Nephron progenitor cell (in vitro differentiated cells): ENCODE results near the gene C12orf43.

Source experiments
- DNase-seq: peaks from one replicate; pipeline ENCODE4 v3.0.0; 2021
- H3K27ac Mint-ChIP-seq: 2 replicates; pipeline ENCODE4 v1.8.0; 2021; ENCODE audit warnings: mild to moderate bottlenecking, moderate library complexity, mixed read lengths
- H3K27me3 Mint-ChIP-seq: 2 replicates; pipeline ENCODE4 v1.8.0; 2021; ENCODE audit warnings: mild to moderate bottlenecking, low read depth, mixed read lengths; ENCODE audit not compliant: poor library complexity
- H3K36me3 Mint-ChIP-seq: 2 replicates; pipeline ENCODE4 v1.8.0; 2021; ENCODE audit warnings: low read depth, mixed read lengths
- H3K4me1 Mint-ChIP-seq: 2 replicates; pipeline ENCODE4 v1.8.0; 2021; ENCODE audit warnings: mixed read lengths
- H3K4me3 Mint-ChIP-seq: 2 replicates; pipeline ENCODE4 v1.8.0; 2021; ENCODE audit warnings: mild to moderate bottlenecking, moderate library complexity, mixed read lengths
- H3K9me3 Mint-ChIP-seq: 2 replicates; pipeline ENCODE4 v1.8.0; 2021; ENCODE audit warnings: mild to moderate bottlenecking, moderate library complexity, mixed read lengths
- TF ChIP-seq, protein P1 (sequence below): fragments of 200-600 bp; sonication (generic); IDR thresholded peaks from 2 replicates; pipeline ENCODE4 v1.5.0; 2021; ENCODE audit warnings: antibody characterized with exemption

Gene C12orf43

DNA sequence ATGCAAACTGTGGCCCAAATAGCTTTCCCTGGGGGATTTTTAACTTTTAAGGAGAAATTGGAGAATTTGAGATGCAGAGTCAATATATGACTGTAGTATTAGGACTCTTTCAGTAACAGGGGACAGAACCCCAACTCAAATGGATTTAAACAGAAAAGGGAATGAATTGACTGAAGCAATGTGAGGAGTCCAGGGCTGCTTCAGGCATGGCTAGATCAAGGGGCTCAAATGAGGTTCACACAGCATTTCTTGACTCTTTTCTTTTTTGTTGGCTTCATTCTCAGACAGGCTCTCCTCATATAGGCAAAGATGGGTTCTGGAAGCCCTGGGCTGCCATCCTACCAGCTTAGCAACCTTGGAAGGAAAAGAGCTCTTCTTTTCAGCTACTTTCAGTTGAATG lies 24.3 kb downstream of the C12orf43 start:
- Mint-ChIP-seq H3K27me3 (peaks cover 35% of the 10 kb centered on the region), H3K27ac (no peak overlapping the region), H3K9me3 (no peaks in the 10 kb centered on the region), H3K4me3 (no peak overlapping the region), H3K4me1 (no peaks in the 10 kb centered on the region), H3K36me3 (no peaks in the 10 kb centered on the region)
- TF ChIP-seq, protein P1, sequence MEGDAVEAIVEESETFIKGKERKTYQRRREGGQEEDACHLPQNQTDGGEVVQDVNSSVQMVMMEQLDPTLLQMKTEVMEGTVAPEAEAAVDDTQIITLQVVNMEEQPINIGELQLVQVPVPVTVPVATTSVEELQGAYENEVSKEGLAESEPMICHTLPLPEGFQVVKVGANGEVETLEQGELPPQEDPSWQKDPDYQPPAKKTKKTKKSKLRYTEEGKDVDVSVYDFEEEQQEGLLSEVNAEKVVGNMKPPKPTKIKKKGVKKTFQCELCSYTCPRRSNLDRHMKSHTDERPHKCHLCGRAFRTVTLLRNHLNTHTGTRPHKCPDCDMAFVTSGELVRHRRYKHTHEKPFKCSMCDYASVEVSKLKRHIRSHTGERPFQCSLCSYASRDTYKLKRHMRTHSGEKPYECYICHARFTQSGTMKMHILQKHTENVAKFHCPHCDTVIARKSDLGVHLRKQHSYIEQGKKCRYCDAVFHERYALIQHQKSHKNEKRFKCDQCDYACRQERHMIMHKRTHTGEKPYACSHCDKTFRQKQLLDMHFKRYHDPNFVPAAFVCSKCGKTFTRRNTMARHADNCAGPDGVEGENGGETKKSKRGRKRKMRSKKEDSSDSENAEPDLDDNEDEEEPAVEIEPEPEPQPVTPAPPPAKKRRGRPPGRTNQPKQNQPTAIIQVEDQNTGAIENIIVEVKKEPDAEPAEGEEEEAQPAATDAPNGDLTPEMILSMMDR, result no peak
- DNase-seq, result no peak

DNA sequence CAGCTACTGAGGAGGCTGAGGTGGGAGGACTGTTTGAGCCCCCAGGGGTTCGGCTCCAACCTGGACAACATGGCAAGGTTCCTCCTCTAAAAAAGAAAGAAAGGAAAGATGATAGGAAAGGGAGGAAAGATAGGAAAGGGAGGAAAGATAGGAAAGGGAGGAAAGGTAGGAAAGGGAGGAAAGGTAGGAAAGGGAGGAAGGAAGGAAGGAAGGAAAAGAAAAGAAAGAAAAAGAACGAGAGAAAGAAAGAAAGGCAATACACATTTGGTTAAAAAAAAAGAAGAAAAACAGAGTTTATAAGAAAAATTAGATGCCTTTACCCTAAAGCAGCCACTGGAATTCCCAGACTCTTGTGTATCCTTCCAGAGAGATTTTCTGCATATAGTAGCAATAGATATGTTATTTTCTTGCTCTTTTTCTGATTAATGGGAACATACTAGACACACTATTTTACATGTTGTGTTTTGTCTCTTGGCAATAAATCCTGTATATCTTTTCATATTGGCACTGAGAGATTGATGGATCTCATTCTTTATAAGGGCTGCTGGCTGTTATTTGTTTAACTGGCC lies 25.7 kb downstream of the C12orf43 start:
- H3K4me3 Mint-ChIP-seq, result no peak overlapping the region
- TF ChIP-seq, protein P1, result no peak

DNA sequence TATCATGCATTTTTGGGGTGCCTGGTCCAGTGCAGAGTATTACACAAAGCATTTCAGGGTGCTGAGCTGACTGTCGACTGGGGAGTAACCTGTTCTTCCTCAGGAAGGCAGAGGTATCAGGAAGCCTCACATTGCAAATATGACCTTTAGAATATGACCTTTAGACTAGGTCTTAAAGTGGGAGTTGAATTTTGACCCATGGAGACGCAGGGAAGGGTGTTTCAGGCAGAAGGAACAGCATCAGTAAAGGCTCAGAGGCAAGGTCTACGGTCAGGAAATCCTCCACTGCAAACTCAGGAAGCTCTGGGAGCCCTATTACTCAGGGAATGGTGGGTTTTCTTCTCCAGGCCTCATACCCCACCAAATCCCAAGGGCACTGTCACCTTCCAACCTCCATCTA lies 26.6 kb downstream of the C12orf43 start:
- TF ChIP-seq, protein P1, result no peak
- no peak for DNase-seq
- Mint-ChIP-seq H3K36me3 (no peaks in the 10 kb centered on the region), H3K27me3 (peaks cover 38% of the 10 kb centered on the region), H3K27ac (no peak overlapping the region), H3K9me3 (no peaks in the 10 kb centered on the region), H3K4me1 (no peaks in the 10 kb centered on the region), H3K4me3 (no peak overlapping the region)

More for the DNA sequence above, 25.7 kb downstream of the C12orf43 start:
- Mint-ChIP-seq H3K9me3 (no peaks in the 10 kb centered on the region), H3K27ac (no peak overlapping the region), H3K4me1 (no peaks in the 10 kb centered on the region), H3K36me3 (no peaks in the 10 kb centered on the region), H3K27me3 (peaks cover 38% of the 10 kb centered on the region)
- DNase-seq, result no peak

- TF ChIP-seq, protein P1, result no peak
- H3K4me1 Mint-ChIP-seq, result peaks cover 8% of the 10 kb centered on the region
- no peak overlapping the region for H3K4me3 Mint-ChIP-seq
- peaks cover 35% of the 10 kb centered on the region for H3K27me3 Mint-ChIP-seq
- no peaks in the 10 kb centered on the region for H3K9me3 Mint-ChIP-seq
- H3K27ac Mint-ChIP-seq, result no peak overlapping the region
- DNase-seq, result no peak
- H3K36me3 Mint-ChIP-seq, result no peaks in the 10 kb centered on the region
Measured at GRCh38 chr12:120988658-120989057, 27.6 kb downstream of the C12orf43 start.

DNA sequence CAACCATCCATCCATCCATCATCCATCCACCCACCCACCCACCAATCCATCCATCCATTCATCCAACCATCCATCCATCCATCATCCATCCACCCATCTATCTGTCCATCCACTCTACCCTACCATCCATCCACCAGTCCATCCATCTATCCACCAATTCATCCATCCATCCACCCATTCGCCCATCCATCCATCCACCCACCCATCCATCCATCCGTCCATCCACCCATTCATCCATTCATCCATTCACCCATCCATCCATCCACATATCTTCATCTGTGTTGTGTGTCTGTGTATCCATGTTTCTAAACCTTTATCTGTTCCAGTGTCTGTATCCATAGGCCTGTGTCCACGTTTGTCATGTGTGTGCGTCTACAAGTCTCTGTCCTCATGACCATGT lies 28.1 kb downstream of the C12orf43 start:
- TF ChIP-seq, protein P1, result no peak
- H3K36me3 Mint-ChIP-seq, result no peaks in the 10 kb centered on the region
- H3K4me1 Mint-ChIP-seq, result peaks cover 11% of the 10 kb centered on the region
- H3K9me3 Mint-ChIP-seq, result no peaks in the 10 kb centered on the region
- H3K27me3 Mint-ChIP-seq, result peaks cover 32% of the 10 kb centered on the region
- H3K27ac Mint-ChIP-seq, result no peak overlapping the region
- no peak for DNase-seq
- no peak overlapping the region for H3K4me3 Mint-ChIP-seq

DNA sequence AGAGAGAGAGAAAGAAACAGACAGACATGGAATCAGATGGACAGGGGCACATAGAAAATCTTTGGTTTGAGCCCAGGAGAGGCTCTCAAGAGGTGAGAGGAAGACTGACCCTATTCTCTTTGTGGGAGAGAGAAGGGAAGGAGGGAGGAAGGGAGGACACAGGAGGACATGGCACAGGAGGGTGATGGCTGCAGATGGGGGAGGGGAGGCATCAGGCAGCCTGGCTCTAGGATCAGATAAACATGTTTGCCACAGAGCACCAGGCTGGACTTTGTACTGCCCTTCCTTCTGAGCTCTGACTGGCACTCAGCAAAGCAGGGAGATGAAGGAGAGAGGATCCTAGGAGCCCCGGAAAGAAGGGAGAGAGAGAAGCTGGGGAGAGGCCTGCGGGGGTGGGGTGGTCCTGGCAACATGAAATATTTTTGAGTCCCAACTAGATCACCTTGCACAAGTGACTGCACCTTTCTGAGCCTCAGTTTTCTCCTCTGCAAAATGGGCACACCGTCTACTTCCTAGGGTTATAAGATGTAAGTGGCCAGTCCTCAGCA lies 31.9 kb downstream of the C12orf43 start:
- H3K27me3 Mint-ChIP-seq, result peaks cover 18% of the 10 kb centered on the region
- DNase-seq, result no peak
- TF ChIP-seq, protein P1, result no peak
- no peak overlapping the region for H3K4me3 Mint-ChIP-seq
- peaks cover 15% of the 10 kb centered on the region for H3K4me1 Mint-ChIP-seq
- no peaks in the 10 kb centered on the region for H3K36me3 Mint-ChIP-seq
- H3K9me3 Mint-ChIP-seq, result no peaks in the 10 kb centered on the region
- peak overlapping the region; percentile 37 for H3K27ac Mint-ChIP-seq
